Body of pancreas (tissue), 4 donors: ENCODE data around the gene ZCCHC7.

ENCODE experiments used
- CTCF ChIP-seq, 7 experiments: fragments of 450-650 bp in 4 of 7; fragments of 200-600 bp in 3 of 7; sonication (generic) in 3 of 7; IDR thresholded peaks; one replicate each; pipeline ENCODE4 v1.5.1; 2016 to 2019; ENCODE audit warnings: antibody characterized with exemption in 7 of 7
- POLR2A ChIP-seq, 3 donors: fragments of 450-650 bp; IDR thresholded peaks; one replicate each; pipeline ENCODE4 v1.6.1; 2016; ENCODE audit warnings: antibody characterized with exemption in 3 of 3, mild to moderate bottlenecking in 2 of 3

GRCh38 chr9:37197158-37198038 lies 77.0 kb downstream of the ZCCHC7 start:
- no peak for TF ChIP-seq CTCF (IDR thresholded peaks at IDR 0.05)
- no peak for TF ChIP-seq POLR2A (IDR thresholded peaks at IDR 0.05)
